Effector CD8-positive, alpha-beta T cell (primary cell): ENCODE results near the gene RETSAT.
"Not testable (repeated sequence)": the region's sequence is repeated elsewhere in the genome, so short reads cannot be mapped to it uniquely, and the experiment has no call there.

ENCODE experiments used
- DNase-seq: peaks from one replicate; lab custom pipeline; 2025; lab: John Stamatoyannopoulos, UW
- total RNA-seq, 4 experiments: gene quantifications; one replicate each; lab custom pipeline; 2026; lab: John Stamatoyannopoulos, UW

RETSAT gene
- total RNA-seq = 42.6 to 59.2 (median 50.9) reads per million in 4 experiments

GRCh38 chr2:85354286-85355072 lies at the start of gene RETSAT, which contains the start of gene ELMOD3:
Gene RETSAT, minus strand, starts transcription at chr2:85354528. Its CDS starts 21 bp downstream, at chr2:85354507.
Gene ELMOD3, plus strand, starts transcription at chr2:85354769. Its CDS starts 2,430 bp downstream, at chr2:85357199.
- DNase-seq = peak; percentile 97

GRCh38 chr2:85401844-85402243 lies 47.5 kb upstream of the RETSAT start:
- DNase-seq = no peak

GRCh38 chr2:85401464-85401805 lies 47.1 kb upstream of the RETSAT start:
- DNase-seq = no peak

GRCh38 chr2:85400541-85401463 lies 46.5 kb upstream of the RETSAT start:
- DNase-seq = no peak

GRCh38 chr2:85400023-85400422 lies 45.7 kb upstream of the RETSAT start:
- DNase-seq = no peak

GRCh38 chr2:85399183-85399455 lies 44.8 kb upstream of the RETSAT start:
- no peak for DNase-seq

GRCh38 chr2:85398426-85399182 lies 44.3 kb upstream of the RETSAT start:
- DNase-seq = no peak

- DNase-seq = no peak
These were observed 43.6 kb upstream of the RETSAT start for GRCh38 chr2:85397925-85398331.

GRCh38 chr2:85396531-85397470 lies 42.5 kb upstream of the RETSAT start:
- DNase-seq = no peak

- no peak for DNase-seq
These were observed 41.7 kb upstream of the RETSAT start for GRCh38 chr2:85395912-85396475.

- no peak for DNase-seq
These were observed 40.6 kb upstream of the RETSAT start for GRCh38 chr2:85394976-85395375.

- no peak for DNase-seq
These were observed 39.9 kb upstream of the RETSAT start for GRCh38 chr2:85394261-85394681.

- no peak for DNase-seq
These were observed 39.5 kb upstream of the RETSAT start for GRCh38 chr2:85393836-85394235.

GRCh38 chr2:85390941-85391669 lies 36.8 kb upstream of the RETSAT start:
- DNase-seq = peak; percentile 61

GRCh38 chr2:85388878-85389538 lies 34.7 kb upstream of the RETSAT start:
- no peak for DNase-seq

GRCh38 chr2:85387754-85388153 lies 33.4 kb upstream of the RETSAT start:
- DNase-seq = no peak

GRCh38 chr2:85385746-85386145 lies 31.4 kb upstream of the RETSAT start:
- no peak for DNase-seq

- DNase-seq = no peak
These were observed 29.5 kb upstream of the RETSAT start for GRCh38 chr2:85383850-85384249.

GRCh38 chr2:85383151-85383550 lies 28.8 kb upstream of the RETSAT start:
- DNase-seq = not testable (repeated sequence)
